ENCODE results near the gene TMEM107.

The TMEM107 gene

DNA sequence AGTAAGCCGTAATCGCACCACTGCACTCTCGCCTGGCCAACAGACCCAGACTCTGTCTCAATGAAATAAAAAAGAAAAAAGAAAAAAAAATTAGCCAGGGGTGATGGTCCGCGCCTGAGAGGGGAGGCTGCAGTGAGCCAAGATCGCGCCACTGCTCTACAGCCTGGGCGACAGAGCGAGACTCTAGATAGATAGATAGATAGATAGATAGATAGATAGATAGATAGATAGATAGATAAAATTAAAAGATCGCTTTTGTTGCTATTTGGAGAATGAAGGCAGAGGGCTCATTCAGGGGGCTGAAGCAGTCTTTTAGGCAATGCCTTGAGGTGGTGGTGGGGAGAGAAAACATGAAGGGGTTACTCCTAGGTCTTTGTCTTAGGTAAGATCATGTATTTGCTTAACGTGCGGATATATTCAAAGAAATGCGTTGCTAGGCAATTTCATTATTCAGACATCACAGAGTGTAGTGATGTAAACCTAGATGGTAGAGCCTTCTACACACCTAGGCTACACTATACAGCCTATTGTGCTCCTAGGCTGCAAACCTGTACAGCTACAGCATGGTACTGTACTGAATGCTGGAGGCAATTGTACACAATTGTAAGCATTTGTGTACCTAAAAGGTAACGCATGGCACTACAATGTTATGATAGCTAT, 47.9 kb downstream of the TMEM107 start:
- DNase-seq: no peak

DNA sequence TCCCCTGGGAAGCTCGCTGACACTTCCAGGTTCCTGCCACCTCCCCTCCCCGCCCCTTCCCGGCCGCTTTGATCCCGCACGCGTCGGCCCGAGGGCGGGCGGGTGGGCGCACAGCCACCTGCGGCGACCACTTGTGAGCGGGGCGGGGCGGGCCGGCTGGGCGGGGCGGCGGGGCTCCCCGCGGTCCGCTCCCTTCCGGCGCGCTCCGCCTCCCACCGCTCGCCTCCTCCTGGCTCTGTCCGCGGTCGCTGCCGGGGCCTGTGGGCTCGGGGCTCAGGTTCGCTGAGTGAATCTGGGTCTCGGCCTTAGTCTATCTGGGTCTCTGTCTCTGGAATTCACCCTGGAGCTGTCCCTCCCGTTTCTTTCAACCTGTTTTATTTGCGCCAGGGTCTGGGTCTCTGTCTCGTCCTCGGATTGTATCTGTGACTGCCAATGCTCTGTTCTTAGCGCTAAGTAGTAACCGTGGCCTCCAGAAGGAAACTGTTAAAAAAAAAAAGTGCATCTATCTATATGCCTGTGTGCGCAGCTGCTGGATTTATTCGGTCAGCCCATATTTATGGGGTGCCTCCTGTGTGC, 49.6 kb downstream of the TMEM107 start:
- peak; percentile 56 for DNase-seq

DNA sequence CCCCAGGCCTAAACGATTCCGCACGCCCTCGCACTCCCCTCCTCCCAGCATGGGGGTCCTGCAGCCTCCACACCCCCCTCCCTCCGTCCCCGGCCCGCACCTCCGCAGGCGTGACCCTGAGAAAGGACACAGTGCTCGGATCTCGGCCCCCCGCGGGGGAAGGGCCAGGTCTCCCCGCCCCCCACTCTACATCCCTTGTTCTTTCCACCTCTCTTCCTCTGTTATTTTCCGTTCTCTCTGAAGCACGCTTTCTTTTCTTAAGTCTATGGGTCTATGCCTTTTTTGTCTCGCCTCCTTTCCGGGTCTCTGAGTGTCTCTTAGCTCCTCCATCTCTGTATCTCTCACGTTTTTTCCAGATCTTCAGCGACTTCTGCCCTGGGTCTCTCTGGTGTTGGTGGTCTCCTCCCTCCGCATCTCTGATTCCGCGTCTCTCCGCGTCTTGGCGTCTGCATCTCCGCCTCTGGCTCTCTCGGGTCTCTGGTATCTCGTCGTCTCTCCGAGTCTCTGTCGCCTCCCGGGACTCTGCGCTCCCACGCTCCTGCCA, 50.2 kb downstream of the TMEM107 start:
- DNase-seq: no peak

DNA sequence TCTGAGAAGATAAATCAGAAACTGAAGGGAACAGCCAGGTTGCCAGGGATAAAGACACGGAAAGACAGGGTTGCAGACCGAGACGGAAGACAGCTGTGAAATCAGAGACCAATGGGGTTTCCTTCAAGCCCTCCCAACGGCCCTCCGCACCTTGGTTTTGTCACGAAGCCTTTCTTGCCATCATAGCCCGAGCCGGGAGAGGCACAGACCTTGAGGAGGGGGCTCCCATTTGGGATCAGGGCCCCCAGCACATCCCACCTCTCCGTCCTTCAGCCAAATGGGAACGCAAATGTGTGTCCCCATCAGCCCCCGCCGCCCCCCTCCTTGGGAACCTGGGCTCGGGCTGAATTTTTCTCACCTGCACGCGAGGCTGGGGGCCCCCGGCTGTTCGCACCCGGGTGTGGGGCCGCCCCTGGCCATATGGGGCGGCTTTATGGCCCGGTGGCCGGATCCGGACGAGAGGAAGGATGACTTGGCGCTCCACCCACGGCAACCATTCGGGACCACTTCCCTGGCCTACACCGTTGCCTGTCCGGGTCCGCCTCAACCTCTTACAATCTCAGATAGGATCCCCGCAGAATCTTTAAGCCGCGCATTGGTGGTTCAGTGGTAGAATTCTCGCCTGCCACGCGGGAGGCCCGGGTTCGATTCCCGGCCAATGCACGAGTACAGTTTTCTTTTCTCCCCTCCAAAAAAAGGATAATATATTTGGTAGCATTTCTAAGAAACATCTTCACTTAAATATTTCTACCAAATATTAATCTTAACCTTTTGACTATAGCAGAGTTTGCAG, 50.8 kb downstream of the TMEM107 start:
- DNase-seq: peak; percentile 83

DNA sequence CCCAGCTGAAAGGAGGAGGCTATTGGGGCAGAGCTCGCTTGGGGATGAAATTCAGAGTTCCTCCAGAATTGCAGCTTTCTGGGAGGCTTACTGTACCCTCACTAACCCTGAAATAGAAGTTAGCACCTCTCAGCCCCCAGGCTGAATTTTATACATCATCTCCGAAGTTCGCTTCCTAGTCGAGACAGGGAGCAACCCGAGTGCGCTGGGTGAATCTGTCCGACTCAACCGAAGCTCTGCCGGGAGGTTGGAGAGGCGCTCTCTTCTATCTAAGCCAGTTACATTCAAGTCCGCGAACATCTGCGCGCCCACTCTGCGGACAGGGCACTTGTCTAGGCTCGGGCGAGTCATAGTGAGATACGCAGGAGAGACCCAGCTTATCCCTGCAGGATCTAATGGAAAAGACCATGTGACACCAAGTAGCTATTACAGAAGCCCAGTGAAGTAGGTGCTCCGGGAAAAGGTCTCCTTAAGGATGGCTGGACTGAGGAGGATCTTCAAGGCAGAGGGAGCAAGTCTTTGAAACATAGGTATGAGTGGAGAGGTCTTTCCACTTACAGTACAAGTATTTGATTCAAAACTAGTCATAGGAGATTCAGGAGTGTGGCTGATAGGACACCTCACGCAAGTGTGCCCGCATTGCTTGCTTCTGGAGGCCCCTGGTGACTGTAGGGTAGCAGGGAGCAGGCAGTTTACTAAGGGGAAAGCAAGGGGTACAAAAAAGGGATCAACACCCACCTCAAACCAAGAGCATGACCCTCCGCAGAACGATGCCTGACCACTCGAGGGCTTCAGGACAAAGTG, 51.6 kb downstream of the TMEM107 start:
- peak; percentile 43 for DNase-seq

DNA sequence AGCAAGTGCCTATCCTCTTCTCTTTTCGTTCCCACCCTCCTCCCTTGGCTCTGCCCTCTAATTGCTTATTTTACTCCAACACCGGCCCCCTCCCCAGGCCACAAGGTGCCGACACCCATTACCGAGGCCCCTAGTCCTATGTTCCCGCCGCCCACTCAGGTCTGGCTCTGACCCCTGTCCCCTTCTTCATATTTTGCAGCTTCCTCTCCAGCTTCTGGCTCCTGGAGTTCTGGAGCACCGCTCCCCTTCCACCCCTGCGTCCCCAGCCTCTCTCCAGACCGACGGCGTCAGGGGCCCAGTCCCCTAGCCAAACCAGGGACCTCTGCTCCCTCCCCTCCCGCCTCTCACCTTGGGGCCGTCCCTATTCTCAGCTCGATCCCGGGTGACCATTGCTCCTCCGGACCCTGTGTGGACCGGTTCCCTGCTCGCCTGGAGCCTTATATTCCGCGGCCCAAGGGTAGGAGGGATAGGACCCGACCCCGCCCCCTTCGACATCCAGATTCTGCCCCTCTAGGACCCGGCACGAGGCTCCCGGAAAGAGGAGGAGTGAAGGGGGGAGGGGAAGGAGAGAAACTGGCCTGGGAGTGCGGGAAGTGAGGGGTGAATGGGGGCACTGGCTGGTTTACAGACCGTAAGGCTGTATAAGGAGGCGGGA, 52.4 kb downstream of the TMEM107 start, which contains the start of gene HES7:
TSS of gene HES7 (minus strand) at position 412 of the 655 bp plus-strand sequence. CDS start at position 390, 22 bp downstream.
- no peak for DNase-seq

DNA sequence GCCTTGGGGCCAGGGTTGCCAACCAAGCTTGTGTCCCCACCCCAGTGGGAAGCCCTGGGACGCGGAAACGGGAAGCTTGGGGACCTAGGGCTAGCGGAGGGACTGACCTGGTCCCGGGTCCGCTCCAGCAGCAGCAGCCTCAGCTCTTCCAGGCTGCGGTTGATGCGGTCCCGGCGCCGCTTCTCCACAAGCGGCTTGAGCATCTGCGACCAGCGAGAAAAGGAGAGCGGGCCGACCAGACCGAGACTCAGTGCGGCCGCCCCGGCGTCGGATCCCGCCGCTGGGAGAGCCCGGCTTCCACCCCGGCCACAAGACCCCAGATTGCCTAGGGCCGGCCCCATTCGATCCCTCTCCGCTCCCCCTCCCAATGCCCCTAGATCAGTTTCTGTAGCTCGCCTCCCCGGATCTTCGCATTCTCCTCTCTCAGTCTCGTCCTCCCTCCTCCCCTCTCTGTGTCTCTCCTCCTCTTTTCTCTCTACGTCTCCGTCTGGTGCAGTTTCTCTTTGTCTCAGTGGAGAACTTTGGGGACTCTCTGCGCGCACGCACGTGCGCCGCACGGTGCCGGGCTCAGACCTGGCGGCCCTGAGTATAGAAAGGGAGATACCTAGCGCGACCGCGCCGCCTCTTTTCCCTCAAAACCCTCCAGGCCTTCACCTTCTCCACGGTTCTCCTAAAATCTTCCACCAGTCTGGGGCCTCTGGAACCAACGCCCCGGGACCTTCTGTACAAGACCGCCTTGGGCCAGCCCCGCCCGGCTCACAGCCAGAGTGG, 53.1 kb downstream of the TMEM107 start:
- DNase-seq: peak; percentile 54

All from CD4-positive, alpha-beta T cell treated with Interleukin-6 for 4 hours (primary cell).